GM21825 (cell line): ENCODE data around the gene TGFBR3L.

ENCODE experiments used
- ATAC-seq: cut with Tn5 transposase; IDR thresholded peaks from one replicate; pipeline ENCODE4 v1.9.1; 2021; ENCODE audit warnings: mild to moderate bottlenecking, moderate library complexity; ENCODE audit not compliant: unreplicated experiment

The TGFBR3L gene

DNA sequence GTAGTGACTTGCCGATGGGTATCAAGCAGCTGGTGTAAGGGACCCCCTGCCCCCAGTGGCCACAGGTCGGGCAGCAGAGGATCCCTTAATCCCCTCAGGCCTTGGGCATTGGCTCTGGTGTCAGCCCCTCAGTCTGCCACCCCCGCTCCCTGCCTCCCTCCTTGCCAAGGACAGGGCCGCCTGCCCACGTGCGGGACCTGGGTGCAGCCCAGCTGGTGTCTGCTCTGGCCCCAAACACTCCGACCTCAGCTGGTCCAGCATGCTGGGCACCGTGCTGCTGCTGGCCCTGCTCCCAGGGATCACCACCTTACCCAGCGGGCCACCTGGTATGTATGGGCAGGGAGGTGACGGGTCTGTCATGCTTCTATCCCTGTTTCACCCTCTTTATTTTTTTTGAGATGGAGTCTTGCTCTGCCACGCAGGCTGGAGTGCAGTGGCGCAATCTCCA lies at the start of gene TGFBR3L:
TGFBR3L (plus strand) TSS at position 233 of the 448 bp plus-strand sequence.
- no peak for ATAC-seq

DNA sequence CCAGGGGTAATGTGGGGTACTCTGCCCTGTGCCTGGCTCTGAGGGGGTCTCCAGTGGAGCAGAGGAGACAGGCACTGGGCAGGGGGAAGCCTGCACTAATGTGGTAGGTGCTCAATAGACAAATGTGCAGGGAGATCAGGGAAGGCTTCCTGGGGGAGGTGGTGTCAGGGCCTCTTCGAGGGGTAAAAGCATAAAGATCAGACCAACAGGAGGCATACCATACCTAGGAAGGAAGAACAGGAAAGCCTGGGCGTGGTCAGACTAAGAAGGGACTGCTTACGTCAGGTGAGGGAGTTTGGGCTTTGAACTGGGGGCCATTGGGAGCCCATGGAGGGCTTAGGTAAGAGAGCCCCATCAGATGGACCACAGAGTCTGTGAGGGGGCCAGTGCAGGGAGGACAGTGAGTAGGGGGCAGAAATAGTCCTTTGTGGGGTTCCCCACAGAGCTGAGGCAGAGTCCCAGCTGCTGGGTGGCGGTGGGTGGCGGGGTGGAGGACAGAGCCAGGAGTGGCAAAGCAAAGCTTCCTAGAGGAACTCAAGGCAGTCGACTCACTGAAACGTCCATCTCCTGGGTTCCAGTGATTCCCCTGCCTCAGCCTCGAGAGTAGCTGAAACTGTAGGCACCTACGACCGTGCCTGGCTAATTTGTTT lies 49.2 kb upstream of the TGFBR3L start:
- no peak for ATAC-seq

GRCh38 chr19:7866399-7867091 lies 48.1 kb upstream of the TGFBR3L start:
- ATAC-seq, result no peak

- ATAC-seq, result no peak
Observed at GRCh38 chr19:7867092-7867844, 47.4 kb upstream of the TGFBR3L start.

DNA sequence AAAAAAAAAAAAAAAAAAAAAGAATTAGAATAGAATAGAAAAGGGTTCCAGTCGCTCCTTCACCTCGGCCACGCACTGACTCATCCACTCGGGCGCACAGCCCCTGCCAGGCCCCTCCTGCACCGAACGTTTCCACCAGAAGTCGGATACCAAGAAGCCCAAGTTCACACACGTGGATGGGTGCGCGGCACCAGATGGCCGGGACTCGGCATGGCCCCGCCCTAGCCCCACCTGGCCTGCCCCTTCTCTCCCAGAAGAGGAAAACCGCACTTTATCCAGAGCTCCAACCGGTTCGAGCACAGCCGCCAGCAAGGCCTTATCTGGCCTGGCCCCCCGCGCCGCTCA lies 46.3 kb upstream of the TGFBR3L start:
- no peak for ATAC-seq

- peak; percentile 52 for ATAC-seq
Observed at GRCh38 chr19:7868671-7869452, 45.8 kb upstream of the TGFBR3L start.

- ATAC-seq, result peak; percentile 43
Observed at GRCh38 chr19:7869453-7869909, 45.1 kb upstream of the TGFBR3L start.

DNA sequence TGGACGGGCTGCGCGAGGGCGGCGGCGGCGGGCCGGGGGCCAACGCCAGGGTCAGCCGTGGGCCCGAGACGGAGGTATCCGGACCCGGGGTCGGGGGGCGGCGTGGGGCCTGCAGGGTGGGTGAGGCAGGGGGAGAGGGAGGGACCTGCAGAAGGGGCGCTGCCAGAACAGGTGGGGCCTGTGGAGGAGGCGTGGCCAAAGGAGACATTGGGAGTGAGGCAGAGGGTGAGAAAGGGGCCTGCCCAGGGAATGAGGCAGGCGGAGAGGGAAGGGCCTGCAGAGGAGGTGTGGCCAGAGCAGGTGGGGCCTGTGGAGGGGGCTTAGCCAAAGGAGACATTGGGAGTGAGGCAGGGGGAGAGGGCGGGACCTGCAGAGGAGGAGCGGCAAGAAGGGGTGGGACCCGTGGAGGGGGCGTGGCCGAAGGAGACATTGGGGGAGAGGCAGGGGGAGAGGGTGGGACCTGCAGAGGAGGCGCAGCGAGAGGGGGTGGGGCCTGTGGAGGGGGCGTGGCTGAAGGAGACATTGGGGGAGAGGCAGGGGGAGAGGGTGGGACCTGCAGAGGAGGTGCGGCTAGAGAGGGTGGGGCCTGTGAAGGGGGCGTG lies 44.6 kb upstream of the TGFBR3L start:
- ATAC-seq, result no peak

DNA sequence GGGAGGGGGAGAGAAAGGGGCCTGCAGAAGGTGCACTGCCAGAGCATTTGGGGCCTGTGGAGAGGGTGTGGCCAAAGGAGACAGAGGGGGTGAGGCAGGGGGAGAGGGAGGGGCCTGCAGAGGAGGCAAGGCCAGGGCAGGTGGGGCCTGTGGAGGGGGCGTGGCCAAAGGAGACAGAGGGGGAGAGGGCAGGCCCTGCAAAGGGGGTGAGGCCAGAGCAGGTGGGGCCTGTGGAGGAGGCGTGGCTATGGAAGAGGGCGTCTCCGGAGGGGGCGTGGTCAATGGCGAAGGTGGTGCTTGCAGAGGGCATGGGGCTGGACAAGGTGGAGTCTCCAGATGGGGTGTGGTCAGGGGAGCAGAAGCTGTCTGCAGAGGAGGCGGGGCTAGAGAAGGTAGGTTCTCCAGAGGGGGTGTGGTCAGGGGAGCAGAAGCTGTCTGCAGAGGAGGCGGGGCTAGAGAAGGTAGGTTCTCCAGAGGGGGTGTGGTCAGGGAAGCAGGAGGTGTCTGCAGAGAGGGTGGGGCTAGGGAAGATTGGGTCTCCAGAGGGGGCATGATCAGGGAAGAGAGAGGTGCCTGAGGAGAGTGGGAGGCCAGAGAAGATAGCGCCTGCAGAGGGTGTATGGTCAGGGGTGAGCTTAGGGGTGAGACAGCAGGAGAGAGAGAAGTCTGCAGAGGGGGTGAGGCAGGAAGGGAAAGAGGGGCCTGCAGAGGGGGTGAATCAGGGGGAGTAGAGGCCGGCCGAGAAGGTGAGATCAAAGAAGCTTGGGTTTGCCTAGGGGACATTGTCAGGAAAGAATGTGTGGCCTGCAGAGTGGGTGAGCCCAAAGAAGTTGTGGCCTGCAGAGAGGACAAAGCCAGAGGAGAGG lies 43.8 kb upstream of the TGFBR3L start:
- ATAC-seq, result no peak

- no peak for ATAC-seq
Observed at GRCh38 chr19:7871437-7872305, 43.0 kb upstream of the TGFBR3L start.

- ATAC-seq, result no peak
Observed at GRCh38 chr19:7872306-7873204, 42.1 kb upstream of the TGFBR3L start.

- ATAC-seq, result no peak
Observed at GRCh38 chr19:7873304-7874075, 41.1 kb upstream of the TGFBR3L start.

DNA sequence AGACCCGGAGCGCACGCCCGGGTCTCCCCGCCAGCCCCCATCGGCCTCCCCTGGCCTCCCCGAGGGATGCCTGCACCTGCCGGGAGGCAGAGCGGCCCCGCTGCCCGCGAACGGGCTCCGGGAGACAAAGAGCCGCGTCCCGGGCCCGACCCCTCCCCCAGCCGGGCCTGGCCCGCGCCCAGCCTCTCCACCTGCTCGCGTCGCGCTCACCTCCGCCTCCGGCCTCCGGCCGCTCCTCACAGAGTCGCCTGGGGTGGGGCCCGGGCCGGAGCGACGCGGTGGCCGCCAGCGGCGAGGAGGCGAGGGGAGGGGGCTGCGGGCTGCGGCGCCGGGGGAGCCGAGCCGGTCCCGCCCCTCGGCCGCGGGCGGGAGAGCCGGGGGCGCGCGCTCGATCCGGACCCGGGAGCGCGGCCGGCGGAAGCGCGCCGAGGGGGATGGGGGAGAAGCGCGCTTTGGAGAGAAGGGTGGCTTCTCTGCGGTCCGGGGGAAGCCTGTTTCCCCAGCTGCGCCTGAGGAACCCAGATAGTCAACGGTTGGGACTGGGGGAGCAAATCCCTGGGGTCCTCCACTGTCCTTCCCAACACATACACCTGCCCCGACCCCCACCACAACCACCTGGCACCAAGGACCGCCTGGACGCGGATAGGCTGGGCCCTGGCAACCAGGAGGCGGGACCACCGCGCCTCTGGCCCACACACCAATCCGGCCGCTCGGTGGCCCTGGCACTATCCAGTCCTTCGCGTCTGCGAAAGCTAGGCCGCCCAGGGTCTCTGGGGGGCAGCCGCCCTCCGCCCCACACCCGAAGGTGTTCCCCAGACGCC lies 40.3 kb upstream of the TGFBR3L start, which contains the start of gene PRR36:
PRR36 (minus strand) TSS at position 315 of the 821 bp plus-strand sequence. CDS start 701 bp downstream, outside the sequence.
- no peak for ATAC-seq

- no peak for ATAC-seq
Observed at GRCh38 chr19:7874897-7875273, 39.7 kb upstream of the TGFBR3L start.

GRCh38 chr19:7877249-7877836 lies 37.3 kb upstream of the TGFBR3L start:
- ATAC-seq, result no peak
